Measurements from ENCODE around the gene CFAP52.

GRCh38 chr17:9648521-9649110, 72.2 kb downstream of the CFAP52 start:
- TF ChIP-seq CTCF (IDR thresholded peaks at IDR 0.05; ENCODE audit: low read depth, low read length) (no peak), EZH2phosphoT487 (IDR thresholded peaks at IDR 0.05; ENCODE audit: low read depth) (no peak)
